ENCODE data around the gene COPS7A.

The COPS7A gene

GRCh38 chr12:6769666-6770065 lies 45.8 kb downstream of the COPS7A start:
- ChIA-PET CTCF (interaction anchor here (1.4 to 8.7 kb wide), 5 partner anchors 9 to 55 kb away, joined by 4 to 222 read pairs (median 51); partner anchors contain the start of gene MLF2), POLR2A (interaction anchor here (1.5 kb wide), 1 partner anchor 17 kb away, joined by 8 read pairs; the partner anchor contains the start of gene MLF2)
- no peak for TF ChIP-seq CTCF (IDR thresholded peaks at IDR 0.05; ENCODE audit: insufficient read depth, low read length, missing control alignments)
- DNase-seq (ENCODE audit: low read depth, low spot score) = no peak
- no peak overlapping the region; the same call in 1 of the 2 replicates for H3K4me3 ChIP-seq (ENCODE audit: low read depth, low read length)

- ChIA-PET POLR2A (interaction anchor here (1.5 kb wide), 1 partner anchor 17 kb away, joined by 8 read pairs; the partner anchor contains the start of gene MLF2), CTCF (interaction anchor here (0.8 to 8.7 kb wide), 4 partner anchors 9 to 19 kb away, joined by 3 to 222 read pairs (median 70); partner anchors contain the start of gene MLF2)
- no peak for TF ChIP-seq CTCF (IDR thresholded peaks at IDR 0.05; ENCODE audit: insufficient read depth, low read length, missing control alignments)
- no peak overlapping the region for H3K4me3 ChIP-seq (ENCODE audit: low read depth, low read length)
- DNase-seq (ENCODE audit: low read depth, low spot score) = no peak
Measured at GRCh38 chr12:6770094-6770493, 46.2 kb downstream of the COPS7A start.

- DNase-seq (ENCODE audit: low read depth, low spot score) = no peak
- CTCF ChIA-PET = interaction anchor here (0.8 to 8.7 kb wide), 8 partner anchors 8 to 151 kb away, joined by 3 to 222 read pairs (median 4); partner anchors contain the start of genes CD4 and MLF2
- TF ChIP-seq CTCF (IDR thresholded peaks at IDR 0.05; ENCODE audit: insufficient read depth, low read length, missing control alignments) = no peak
- no peak overlapping the region for H3K4me3 ChIP-seq (ENCODE audit: low read depth, low read length)
- POLR2A ChIA-PET = no interaction called here
Measured at GRCh38 chr12:6770600-6770999, 46.8 kb downstream of the COPS7A start.

- ChIA-PET POLR2A (interaction anchor here (0.9 kb wide), 1 partner anchor 19 kb away, joined by 4 read pairs; no protein-coding TSS in a partner anchor), CTCF (interaction anchor here (0.7 to 8.7 kb wide), 10 partner anchors 8 to 151 kb away, joined by 3 to 222 read pairs (median 4); partner anchors contain the start of genes CD4, MLF2 and P3H3)
- DNase-seq (ENCODE audit: low read depth, low spot score) = no peak
- no peak for TF ChIP-seq CTCF (IDR thresholded peaks at IDR 0.05; ENCODE audit: insufficient read depth, low read length, missing control alignments)
- no peak overlapping the region for H3K4me3 ChIP-seq (ENCODE audit: low read depth, low read length)
Measured at GRCh38 chr12:6771091-6771495, 47.2 kb downstream of the COPS7A start.

GRCh38 chr12:6771509-6772330 lies 47.9 kb downstream of the COPS7A start:
- TF ChIP-seq CTCF (IDR thresholded peaks at IDR 0.05; ENCODE audit: insufficient read depth, low read length, missing control alignments) = no peak
- POLR2A ChIA-PET = interaction anchor here (0.9 to 1.7 kb wide), 3 partner anchors 19 to 82 kb away, joined by 3 to 5 read pairs (median 4); partner anchors contain the start of genes MLF2 and ZNF384
- H3K4me3 ChIP-seq (ENCODE audit: low read depth, low read length) = no peak overlapping the region
- no peak for DNase-seq (ENCODE audit: low read depth, low spot score)
- CTCF ChIA-PET = interaction anchor here (0.7 to 8.7 kb wide), 10 partner anchors 7 to 152 kb away, joined by 3 to 222 read pairs (median 4); partner anchors contain the start of genes CD4, MLF2 and P3H3

GRCh38 chr12:6772331-6772695 lies 48.5 kb downstream of the COPS7A start, which contains the start of gene LAG3:
TSS of gene LAG3 (plus strand) at chr12:6772520. CDS start at chr12:6772853, 333 bp downstream.
- DNase-seq (ENCODE audit: low read depth, low spot score) = no peak
- no peak for TF ChIP-seq CTCF (IDR thresholded peaks at IDR 0.05; ENCODE audit: insufficient read depth, low read length, missing control alignments)
- H3K4me3 ChIP-seq (ENCODE audit: low read depth, low read length) = no peak within 1 kb of the TSS
- POLR2A ChIA-PET = interaction anchor here (1.0 to 1.7 kb wide), 2 partner anchors 19 to 83 kb away, joined by 3 to 5 read pairs; partner anchors contain the start of genes MLF2 and ZNF384
- CTCF ChIA-PET = interaction anchor here (0.7 to 8.7 kb wide), 4 partner anchors 7 to 21 kb away, joined by 4 to 222 read pairs (median 70); partner anchors contain the start of gene MLF2

Measured in AG04449 (cell line).